Gastrocnemius medialis (tissue), 4 donors: ENCODE results near the gene SBDS. TPM values are rescaled to one million over a fixed set of nuclear protein-coding genes. Genes with fewer than 3 reads are reported as not detected.
"Not testable (repeated sequence)": the region's sequence is repeated elsewhere in the genome, so short reads cannot be mapped to it uniquely, and the experiment has no call there.

Source experiments
- ATAC-seq, 2 donors: fragments of 150-250 bp; one replicate each; pipeline ENCODE4 v1.9.1; 2016
- DNase-seq, 2 donors: peaks; one replicate each; pipeline ENCODE4 v3.0.0-alpha.2; 2019
- H3K27ac ChIP-seq, 4 donors: fragments of 200-600 bp; sonication (generic); 1 replicate in 1 of 4; 2 replicates in 3 of 4; pipeline ENCODE4 v1.5.1; 2016 to 2018; ENCODE audit warnings: mild to moderate bottlenecking in 2 of 4, moderate library complexity in 1 of 4
- H3K27me3 ChIP-seq, 3 donors: fragments of 200-600 bp; sonication (generic) in 2 of 3; 1 replicate in 1 of 3; 2 replicates in 2 of 3; pipeline versions ENCODE4 v1.5.1 to v1.6.0; 2016 to 2019; ENCODE audit warnings: mild to moderate bottlenecking in 1 of 3, moderate library complexity in 1 of 3
- H3K36me3 ChIP-seq, 2 donors: fragments of 200-600 bp; sonication (generic) in 1 of 2; one replicate each; pipeline ENCODE4 v1.5.1; 2017 to 2018
- H3K4me1 ChIP-seq, 2 donors: fragments of 200-600 bp; sonication (generic) in 1 of 2; one replicate each; pipeline ENCODE4 v1.5.1; 2016 to 2017; ENCODE audit warnings: mild to moderate bottlenecking in 2 of 2
- H3K4me3 ChIP-seq, 4 donors: fragments of 200-600 bp; sonication (generic) in 3 of 4; 1 replicate in 1 of 4; 2 replicates in 3 of 4; pipeline ENCODE4 v1.5.1; 2016 to 2019; ENCODE audit warnings: mild to moderate bottlenecking in 2 of 4
- H3K9me3 ChIP-seq, 3 donors: fragments of 200-600 bp; sonication (generic) in 2 of 3; 1 replicate in 1 of 3; 2 replicates in 2 of 3; pipeline ENCODE4 v1.5.1; 2016 to 2019
- CTCF ChIP-seq, 5 experiments: fragments of 450-650 bp in 3 of 5; fragments of 200-600 bp in 2 of 5; sonication (generic) in 2 of 5; IDR thresholded peaks in 4 of 5; conservative IDR thresholded peaks in 1 of 5; 1 replicate in 4 of 5; 2 replicates in 1 of 5; pipeline ENCODE4 v1.5.1; 2016 to 2019; ENCODE audit warnings: antibody characterized with exemption in 5 of 5, mild to moderate bottlenecking in 3 of 5, moderate library complexity in 3 of 5
- POLR2A ChIP-seq, 2 donors: fragments of 450-650 bp; IDR thresholded peaks; one replicate each; pipeline ENCODE4 v1.6.1; 2017; ENCODE audit warnings: antibody characterized with exemption in 2 of 2, mild to moderate bottlenecking in 2 of 2, moderate library complexity in 2 of 2
- in situ Hi-C, 4 donors: fragments of 200-750 bp; cut with MboI; loops; one replicate each; pipeline versions ENCODE4 v1.15.0 to v1.8.0; 2017; ENCODE audit warnings: low sequenced_read_pairs in 4 of 4
- intact Hi-C: fragments of 100-400 bp; cut with DNase I; formaldehyde crosslinking; loops from one replicate; pipeline ENCODE4 v1.15.1; 2023; ENCODE audit warnings: low total_unique reads
- total RNA-seq, 4 donors: library from RNA; depleted of rRNA; stranded (reverse); fragments of >200 nt; gene quantifications; one replicate each; pipeline versions ENCODE4 v1.1.0 to v1.2.3, GENCODE V29; 2016

SBDS gene
- total RNA-seq, 4 donors from 2014 or later: 226 to 391 (median 235) TPM

- H3K27me3 ChIP-seq: no peaks in the 10 kb centered on the region
- in situ Hi-C loops: no loop called here
- H3K36me3 ChIP-seq: peaks cover 4 to 44% of the 10 kb centered on the region in 2 donors
- no peak for DNase-seq
- peak; percentile 82 to 87 for ATAC-seq
- TF ChIP-seq CTCF (IDR thresholded peaks at IDR 0.05 in 4 of 5, conservative IDR thresholded peaks at IDR 0.05 in 1 of 5) (no peak), POLR2A (IDR thresholded peaks at IDR 0.05) (no peak)
- peaks cover 5 to 9% of the 10 kb centered on the region in 2 donors for H3K4me1 ChIP-seq
- H3K4me3 ChIP-seq: no peak overlapping the region
- H3K27ac ChIP-seq: peak overlapping the region in 3 of 4 donors; percentile 45 to 60 (median 47)
- H3K9me3 ChIP-seq: no peaks in the 10 kb centered on the region
- intact Hi-C loops: no loop called here
Observed at GRCh38 chr7:67022511-67022910, 27.1 kb upstream of the SBDS start.

DNA sequence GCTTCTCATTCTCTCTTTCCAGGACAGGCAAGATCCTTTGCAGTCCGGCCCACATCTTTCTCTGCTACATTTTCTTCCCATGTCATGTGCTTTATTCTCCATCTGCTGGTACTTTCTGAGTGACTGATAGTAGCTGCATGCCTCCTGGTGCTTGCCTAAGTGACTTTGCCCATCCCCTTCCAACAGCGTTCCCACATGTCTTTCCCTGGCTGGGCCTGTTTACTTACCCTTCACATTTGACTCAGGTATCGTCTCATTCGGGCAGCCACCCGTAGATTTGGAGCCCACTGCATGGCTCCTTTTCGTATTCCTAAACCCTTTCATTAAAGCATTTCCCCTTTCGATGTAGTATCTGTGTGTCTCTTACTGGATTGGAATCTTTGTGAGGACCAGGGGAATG, 25.9 kb upstream of the SBDS start:
- Histone ChIP-seq H3K27me3 (no peaks in the 10 kb centered on the region), H3K9me3 (no peaks in the 10 kb centered on the region), H3K36me3 (peaks cover 4 to 44% of the 10 kb centered on the region in 2 donors), H3K27ac (no peak overlapping the region), H3K4me1 (peaks cover 5 to 9% of the 10 kb centered on the region in 2 donors), H3K4me3 (no peak overlapping the region)
- in situ Hi-C loops: no loop called here
- intact Hi-C loops: no loop called here
- ATAC-seq: no peak
- no peak for TF ChIP-seq CTCF (IDR thresholded peaks at IDR 0.05 in 4 of 5, conservative IDR thresholded peaks at IDR 0.05 in 1 of 5)
- TF ChIP-seq POLR2A (IDR thresholded peaks at IDR 0.05): no peak
- no peak for DNase-seq

GRCh38 chr7:67019562-67020390, 24.4 kb upstream of the SBDS start:
- in situ Hi-C loops: no loop called here
- H3K4me1 ChIP-seq: peaks cover 5 to 9% of the 10 kb centered on the region in 2 donors
- intact Hi-C loops: no loop called here
- no peak for DNase-seq
- no peaks in the 10 kb centered on the region for H3K27me3 ChIP-seq
- H3K27ac ChIP-seq: no peak overlapping the region
- H3K9me3 ChIP-seq: no peaks in the 10 kb centered on the region
- H3K36me3 ChIP-seq: peaks cover 4 to 50% of the 10 kb centered on the region in 2 donors
- no peak for ATAC-seq
- no peak for TF ChIP-seq CTCF (IDR thresholded peaks at IDR 0.05 in 4 of 5, conservative IDR thresholded peaks at IDR 0.05 in 1 of 5)
- TF ChIP-seq POLR2A (IDR thresholded peaks at IDR 0.05): no peak
- H3K4me3 ChIP-seq: no peak overlapping the region

GRCh38 chr7:67018940-67019339, 23.6 kb upstream of the SBDS start:
- H3K4me3 ChIP-seq: no peak overlapping the region
- H3K9me3 ChIP-seq: no peaks in the 10 kb centered on the region
- in situ Hi-C loops (no loop called here), intact Hi-C loops (no loop called here)
- no peak for DNase-seq
- H3K36me3 ChIP-seq: peaks cover 4 to 57% of the 10 kb centered on the region in 2 donors
- H3K27ac ChIP-seq: no peak overlapping the region
- ATAC-seq: no peak
- H3K4me1 ChIP-seq: peaks cover 5 to 9% of the 10 kb centered on the region in 2 donors
- no peak for TF ChIP-seq CTCF (IDR thresholded peaks at IDR 0.05 in 4 of 5, conservative IDR thresholded peaks at IDR 0.05 in 1 of 5)
- H3K27me3 ChIP-seq: no peaks in the 10 kb centered on the region

- H3K27me3 ChIP-seq, H3K4me1 ChIP-seq, in situ Hi-C loops, H3K27ac ChIP-seq, DNase-seq, H3K9me3 ChIP-seq, ATAC-seq, intact Hi-C loops, H3K4me3 ChIP-seq: not testable (repeated sequence)
- H3K36me3 ChIP-seq: peaks cover 4 to 65% of the 10 kb centered on the region in 2 donors
Observed at GRCh38 chr7:67017971-67018370, 22.6 kb upstream of the SBDS start.

DNA sequence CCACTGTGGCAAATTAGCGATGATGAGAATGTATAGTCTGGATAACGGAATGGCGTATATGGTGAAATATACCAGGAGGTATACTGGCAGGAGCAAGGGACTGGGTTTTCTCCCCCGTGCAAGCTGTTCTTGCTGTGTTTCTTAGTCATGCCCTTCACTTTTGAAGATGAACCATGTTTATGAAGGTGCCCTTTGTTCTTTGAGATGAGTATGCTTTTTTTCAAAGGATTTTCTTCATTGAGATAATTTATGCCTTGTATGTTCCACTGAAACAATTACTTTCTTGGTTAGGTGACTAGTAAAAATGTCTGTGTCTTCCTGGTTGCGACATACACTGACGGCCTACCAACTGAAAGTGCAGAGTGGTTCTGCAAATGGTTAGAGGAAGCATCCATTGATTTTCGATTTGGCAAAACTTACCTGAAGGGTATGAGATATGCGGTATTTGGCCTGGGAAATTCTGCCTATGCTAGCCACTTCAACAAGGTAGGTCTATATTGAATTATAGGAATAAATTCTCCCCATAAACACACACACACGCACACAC, 18.8 kb upstream of the SBDS start:
- H3K36me3 ChIP-seq: peaks cover 0 to 70% of the 10 kb centered on the region in 2 donors
- ATAC-seq, DNase-seq, H3K4me1 ChIP-seq, intact Hi-C loops, H3K9me3 ChIP-seq, H3K27ac ChIP-seq, H3K27me3 ChIP-seq, H3K4me3 ChIP-seq, in situ Hi-C loops: not testable (repeated sequence)

GRCh38 chr7:67009677-67010076, 14.3 kb upstream of the SBDS start:
- H3K27ac ChIP-seq, ATAC-seq, H3K4me3 ChIP-seq, DNase-seq, H3K4me1 ChIP-seq, H3K27me3 ChIP-seq, intact Hi-C loops, H3K9me3 ChIP-seq, in situ Hi-C loops: not testable (repeated sequence)
- peaks cover 0 to 53% of the 10 kb centered on the region in 2 donors for H3K36me3 ChIP-seq
